ENCODE results near the gene IRF8. TPM values are rescaled to one million over a fixed set of nuclear protein-coding genes. Genes with fewer than 3 reads are reported as not detected.

Gene IRF8
- polyA plus RNA-seq, 1 experiment: not detected

- H3K27me3 ChIP-seq (ENCODE audit: control insufficient read depth, insufficient read depth, low read length): peaks cover 71% of the 10 kb centered on the region
- H3K27ac ChIP-seq (ENCODE audit: low read depth, low read length): no peak overlapping the region
- ChIA-PET POLR2A (no interaction called here), CTCF (no interaction called here)
- no peak overlapping the region for H3K4me3 ChIP-seq (ENCODE audit: low read depth, low read length)
- no peak for DNase-seq (ENCODE audit: low read depth, low spot score)
- no peak for TF ChIP-seq CTCF (IDR thresholded peaks at IDR 0.05; ENCODE audit: low read depth, low read length)
- no peaks in the 10 kb centered on the region; the same call in 1 of the 2 replicates for H3K9me3 ChIP-seq (ENCODE audit: control insufficient read depth, insufficient read depth, low read length)
Observed at GRCh38 chr16:85952197-85952596, 53.2 kb downstream of the IRF8 start.

- DNase-seq (ENCODE audit: low read depth, low spot score): no peak
- H3K27ac ChIP-seq (ENCODE audit: low read depth, low read length): no peak overlapping the region
- ChIA-PET POLR2A (no interaction called here), CTCF (no interaction called here)
- H3K27me3 ChIP-seq (ENCODE audit: control insufficient read depth, insufficient read depth, low read length): peaks cover 73% of the 10 kb centered on the region
- no peak for TF ChIP-seq CTCF (IDR thresholded peaks at IDR 0.05; ENCODE audit: low read depth, low read length)
- H3K9me3 ChIP-seq (ENCODE audit: control insufficient read depth, insufficient read depth, low read length): no peaks in the 10 kb centered on the region; the same call in 1 of the 2 replicates
- H3K4me3 ChIP-seq (ENCODE audit: low read depth, low read length): no peak overlapping the region
Observed at GRCh38 chr16:85952811-85953210, 53.8 kb downstream of the IRF8 start.

GRCh38 chr16:85954927-85955519, 56.1 kb downstream of the IRF8 start:
- Histone ChIP-seq H3K4me3 (ENCODE audit: low read depth, low read length) (no peak overlapping the region), H3K27ac (ENCODE audit: low read depth, low read length) (no peak overlapping the region), H3K27me3 (ENCODE audit: control insufficient read depth, insufficient read depth, low read length) (peaks cover 71% of the 10 kb centered on the region), H3K9me3 (ENCODE audit: control insufficient read depth, insufficient read depth, low read length) (no peaks in the 10 kb centered on the region)
- DNase-seq (ENCODE audit: low read depth, low spot score): no peak
- POLR2A ChIA-PET: no interaction called here
- TF ChIP-seq CTCF (IDR thresholded peaks at IDR 0.05; ENCODE audit: low read depth, low read length): no peak
- CTCF ChIA-PET: no interaction called here

- H3K27ac ChIP-seq (ENCODE audit: low read depth, low read length): no peak overlapping the region
- no peaks in the 10 kb centered on the region for H3K9me3 ChIP-seq (ENCODE audit: control insufficient read depth, insufficient read depth, low read length)
- no peak for TF ChIP-seq CTCF (IDR thresholded peaks at IDR 0.05; ENCODE audit: low read depth, low read length)
- H3K4me3 ChIP-seq (ENCODE audit: low read depth, low read length): no peak overlapping the region
- ChIA-PET CTCF (no interaction called here), POLR2A (no interaction called here)
- DNase-seq (ENCODE audit: low read depth, low spot score): no peak
- peaks cover 71% of the 10 kb centered on the region for H3K27me3 ChIP-seq (ENCODE audit: control insufficient read depth, insufficient read depth, low read length)
Observed at GRCh38 chr16:85955566-85955965, 56.6 kb downstream of the IRF8 start.

GRCh38 chr16:85956426-85956825, 57.5 kb downstream of the IRF8 start:
- ChIA-PET POLR2A (no interaction called here), CTCF (no interaction called here)
- no peak overlapping the region for H3K27ac ChIP-seq (ENCODE audit: low read depth, low read length)
- TF ChIP-seq CTCF (IDR thresholded peaks at IDR 0.05; ENCODE audit: low read depth, low read length): no peak
- peaks cover 67% of the 10 kb centered on the region for H3K27me3 ChIP-seq (ENCODE audit: control insufficient read depth, insufficient read depth, low read length)
- DNase-seq (ENCODE audit: low read depth, low spot score): no peak
- no peaks in the 10 kb centered on the region for H3K9me3 ChIP-seq (ENCODE audit: control insufficient read depth, insufficient read depth, low read length)
- H3K4me3 ChIP-seq (ENCODE audit: low read depth, low read length): no peak overlapping the region
